ENCODE results near the gene CRYBG1.
A peak's percentile ranks its signal among the peaks of the same experiment; 100 is the strongest.

The CRYBG1 gene

GRCh38 chr6:106608080-106608668 lies 247.7 kb downstream of the CRYBG1 start:
- peak; percentile 41 for DNase-seq (ENCODE audit: low spot score)

- DNase-seq (ENCODE audit: low spot score): no peak
Observed at GRCh38 chr6:106609699-106610098, 249.2 kb downstream of the CRYBG1 start.

GRCh38 chr6:106611030-106611429 lies 250.5 kb downstream of the CRYBG1 start:
- DNase-seq (ENCODE audit: low spot score): no peak

- DNase-seq (ENCODE audit: low spot score): no peak
Observed at GRCh38 chr6:106612671-106613416, 252.3 kb downstream of the CRYBG1 start.

- no peak for DNase-seq (ENCODE audit: low spot score)
Observed at GRCh38 chr6:106613590-106613989, 253.1 kb downstream of the CRYBG1 start.

- no peak for DNase-seq (ENCODE audit: low spot score)
Observed at GRCh38 chr6:106614166-106614565, 253.6 kb downstream of the CRYBG1 start.

- no peak for DNase-seq (ENCODE audit: low spot score)
Observed at GRCh38 chr6:106614592-106615257, 254.2 kb downstream of the CRYBG1 start.

- no peak for DNase-seq (ENCODE audit: low spot score)
Observed at GRCh38 chr6:106617302-106617701, 256.8 kb downstream of the CRYBG1 start.

- no peak for DNase-seq (ENCODE audit: low spot score)
Observed at GRCh38 chr6:106617857-106618256, 257.3 kb downstream of the CRYBG1 start.

- DNase-seq (ENCODE audit: low spot score): no peak
Observed at GRCh38 chr6:106618324-106618723, 257.8 kb downstream of the CRYBG1 start.

- DNase-seq (ENCODE audit: low spot score): no peak
Observed at GRCh38 chr6:106619223-106619622, 258.7 kb downstream of the CRYBG1 start.

- peak; percentile 23 for DNase-seq (ENCODE audit: low spot score)
Observed at GRCh38 chr6:106620931-106621672, 260.6 kb downstream of the CRYBG1 start.

Data from COLO829 (cell line).